ENCODE results near the gene GNAT1. TPM values are rescaled to one million over a fixed set of nuclear protein-coding genes. Genes with fewer than 3 reads are reported as not detected.
A peak's percentile ranks its signal among the peaks of the same experiment; 100 is the strongest.

GNAT1 gene
- total and polyA plus RNA-seq, 2 of the 13 experiments (the other 11 are each of a cell fraction or from before 2014, with no cell fraction given): 0.15 TPM; not detected in 1

DNA sequence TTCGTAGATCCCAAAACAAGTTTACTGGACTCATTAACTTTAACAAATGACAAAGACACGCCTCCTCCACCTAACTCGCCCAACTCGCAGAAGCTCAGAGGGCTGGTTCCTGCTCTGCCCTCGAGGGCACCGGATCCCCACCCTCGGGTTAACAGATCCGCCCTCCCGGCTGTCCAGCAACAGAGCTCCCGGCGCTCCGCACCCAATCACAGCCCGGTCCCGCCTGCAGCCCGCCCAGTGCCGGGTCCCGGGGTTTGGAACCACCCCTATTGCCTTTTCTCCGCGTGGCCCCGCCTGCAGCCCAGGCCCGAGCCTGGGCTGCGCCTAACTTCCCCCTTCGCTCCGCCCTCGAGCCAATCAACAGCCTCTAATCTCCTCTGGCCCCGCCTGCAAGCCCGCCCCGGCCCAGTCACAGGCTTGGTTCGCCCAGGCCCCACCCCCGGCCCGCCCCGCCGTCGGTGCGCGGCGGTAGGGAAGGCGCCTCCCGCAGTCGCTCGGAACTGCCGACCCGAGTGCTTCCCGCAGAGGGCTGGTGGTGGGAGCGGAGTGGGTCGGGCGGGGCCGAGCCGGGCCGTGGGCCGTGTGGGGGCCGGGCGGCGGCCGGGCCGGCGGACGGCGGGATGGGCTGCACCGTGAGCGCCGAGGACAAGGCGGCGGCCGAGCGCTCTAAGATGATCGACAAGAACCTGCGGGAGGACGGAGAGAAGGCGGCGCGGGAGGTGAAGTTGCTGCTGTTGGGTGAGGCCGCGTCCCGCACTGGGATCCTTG lies 44.5 kb downstream of the GNAT1 start, which contains the start of gene GNAI2 (continued):
- TF ChIP-seq ZNF207 (IDR thresholded peaks at IDR 0.05; ENCODE audit: borderline replicate concordance) (no peak), ZNF605 (CRISPR knock-in tag; IDR thresholded peaks at IDR 0.05) (peak; percentile 70), HMGXB3 (CRISPR knock-in tag; IDR thresholded peaks at IDR 0.05; ENCODE audit: borderline replicate concordance) (no peak), HOXA3 (CRISPR knock-in tag; IDR thresholded peaks at IDR 0.05) (peak; percentile 17; the same call in 1 of the 2 replicates), TFDP2 (CRISPR knock-in tag; IDR thresholded peaks at IDR 0.05) (peak; percentile 28; the same call in 1 of the 2 replicates), FOXO1 (CRISPR knock-in tag; IDR thresholded peaks at IDR 0.05) (no peak), ZBTB46 (CRISPR knock-in tag; IDR thresholded peaks at IDR 0.05; ENCODE audit: borderline replicate concordance) (no peak), LCORL (IDR thresholded peaks at IDR 0.05) (no peak), LCORL (CRISPR knock-in tag; IDR thresholded peaks at IDR 0.05) (0 out of 2 replicates have a peak, but pooled peaks have one; percentile 46), NR3C1 (CRISPR knock-in tag; IDR thresholded peaks at IDR 0.05) (no peak), PAX8 (CRISPR knock-in tag; IDR thresholded peaks at IDR 0.05; ENCODE audit: borderline replicate concordance) (no peak), E2F2 (CRISPR knock-in tag; IDR thresholded peaks at IDR 0.05; ENCODE audit: borderline replicate concordance) (no peak)
- TF ChIP-seq, protein P1, sequence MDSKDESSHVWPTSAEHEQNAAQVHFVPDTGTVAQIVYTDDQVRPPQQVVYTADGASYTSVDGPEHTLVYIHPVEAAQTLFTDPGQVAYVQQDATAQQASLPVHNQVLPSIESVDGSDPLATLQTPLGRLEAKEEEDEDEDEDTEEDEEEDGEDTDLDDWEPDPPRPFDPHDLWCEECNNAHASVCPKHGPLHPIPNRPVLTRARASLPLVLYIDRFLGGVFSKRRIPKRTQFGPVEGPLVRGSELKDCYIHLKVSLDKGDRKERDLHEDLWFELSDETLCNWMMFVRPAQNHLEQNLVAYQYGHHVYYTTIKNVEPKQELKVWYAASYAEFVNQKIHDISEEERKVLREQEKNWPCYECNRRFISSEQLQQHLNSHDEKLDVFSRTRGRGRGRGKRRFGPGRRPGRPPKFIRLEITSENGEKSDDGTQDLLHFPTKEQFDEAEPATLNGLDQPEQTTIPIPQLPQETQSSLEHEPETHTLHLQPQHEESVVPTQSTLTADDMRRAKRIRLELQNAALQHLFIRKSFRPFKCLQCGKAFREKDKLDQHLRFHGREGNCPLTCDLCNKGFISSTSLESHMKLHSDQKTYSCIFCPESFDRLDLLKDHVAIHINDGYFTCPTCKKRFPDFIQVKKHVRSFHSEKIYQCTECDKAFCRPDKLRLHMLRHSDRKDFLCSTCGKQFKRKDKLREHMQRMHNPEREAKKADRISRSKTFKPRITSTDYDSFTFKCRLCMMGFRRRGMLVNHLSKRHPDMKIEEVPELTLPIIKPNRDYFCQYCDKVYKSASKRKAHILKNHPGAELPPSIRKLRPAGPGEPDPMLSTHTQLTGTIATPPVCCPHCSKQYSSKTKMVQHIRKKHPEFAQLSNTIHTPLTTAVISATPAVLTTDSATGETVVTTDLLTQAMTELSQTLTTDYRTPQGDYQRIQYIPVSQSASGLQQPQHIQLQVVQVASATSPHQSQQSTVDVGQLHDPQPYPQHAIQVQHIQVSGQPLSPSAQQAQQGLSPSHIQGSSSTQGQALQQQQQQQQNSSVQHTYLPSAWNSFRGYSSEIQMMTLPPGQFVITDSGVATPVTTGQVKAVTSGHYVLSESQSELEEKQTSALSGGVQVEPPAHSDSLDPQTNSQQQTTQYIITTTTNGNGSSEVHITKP (CRISPR knock-in tag; IDR thresholded peaks at IDR 0.05; ENCODE audit: low read depth): peak; percentile 58; the same call in 1 of the 2 replicates
- TF ChIP-seq, protein P2, sequence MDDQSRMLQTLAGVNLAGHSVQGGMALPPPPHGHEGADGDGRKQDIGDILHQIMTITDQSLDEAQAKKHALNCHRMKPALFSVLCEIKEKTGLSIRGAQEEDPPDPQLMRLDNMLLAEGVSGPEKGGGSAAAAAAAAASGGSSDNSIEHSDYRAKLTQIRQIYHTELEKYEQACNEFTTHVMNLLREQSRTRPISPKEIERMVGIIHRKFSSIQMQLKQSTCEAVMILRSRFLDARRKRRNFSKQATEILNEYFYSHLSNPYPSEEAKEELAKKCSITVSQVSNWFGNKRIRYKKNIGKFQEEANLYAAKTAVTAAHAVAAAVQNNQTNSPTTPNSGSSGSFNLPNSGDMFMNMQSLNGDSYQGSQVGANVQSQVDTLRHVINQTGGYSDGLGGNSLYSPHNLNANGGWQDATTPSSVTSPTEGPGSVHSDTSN (CRISPR knock-in tag; IDR thresholded peaks at IDR 0.05; ENCODE audit: borderline replicate concordance): no peak

Measured in HepG2 (cell line).